Stomach (tissue), 9 donors: ENCODE measurements around the gene B4GALNT3. TPM values are rescaled to one million over a fixed set of nuclear protein-coding genes. Genes with fewer than 3 reads are reported as not detected.

Experiments used
- DNase-seq, 2 donors: peaks; one replicate each; pipeline versions ENCODE4 v3.0.0 to v3.0.0-alpha.2; 2013 to 2019
- H3K27ac ChIP-seq, 5 donors: fragments of 200-600 bp in 4 of 5; sonication (generic) in 4 of 5; one replicate each; pipeline ENCODE4 v1.5.1; 2013 to 2019; ENCODE audit warnings: mild to moderate bottlenecking in 1 of 5, moderate library complexity in 1 of 5
- H3K27me3 ChIP-seq, 3 donors: fragments of 200-600 bp; sonication (generic); one replicate each; pipeline ENCODE4 v1.5.1; 2017 to 2019; ENCODE audit warnings: mixed run types in 1 of 3
- H3K36me3 ChIP-seq, 4 donors: fragments of 200-600 bp; sonication (generic); 1 replicate in 3 of 4; 2 replicates in 1 of 4; pipeline ENCODE4 v1.5.1; 2016 to 2019
- H3K4me1 ChIP-seq, 4 donors: fragments of 200-600 bp; sonication (generic); one replicate each; pipeline ENCODE4 v1.5.1; 2016 to 2019
- H3K4me3 ChIP-seq, 4 donors: fragments of 200-600 bp; sonication (generic) in 3 of 4; one replicate each; pipeline ENCODE4 v1.5.1; 2016 to 2019; ENCODE audit warnings: mild to moderate bottlenecking in 1 of 4
- H3K9me3 ChIP-seq, 4 donors: fragments of 200-600 bp; sonication (generic); one replicate each; pipeline ENCODE4 v1.5.1; 2016 to 2019
- EP300 ChIP-seq: sonication (generic); formaldehyde crosslinking; IDR thresholded peaks from one replicate; pipeline ENCODE4 v1.6.1; 2017; ENCODE audit warnings: antibody characterized with exemption
- POLR2A ChIP-seq, 4 donors: fragments of 450-650 bp; IDR thresholded peaks; one replicate each; pipeline ENCODE4 v1.6.1; 2016; ENCODE audit warnings: antibody characterized with exemption in 4 of 4, control low read depth in 2 of 4, mild to moderate bottlenecking in 1 of 4, moderate library complexity in 1 of 4
- POLR2AphosphoS5 ChIP-seq, 3 donors: sonication (generic); formaldehyde crosslinking; IDR thresholded peaks; one replicate each; pipeline ENCODE4 v1.6.1; 2016; ENCODE audit warnings: antibody characterized with exemption in 3 of 3
- WGBS, 5 donors: extraction: QIAGEN DNeasy Blood & Tissue Kit in 3 of 5; methylation state at CpG; one replicate each; pipeline versions ENCODE4 v1.1.5 to v1.1.7; 2013 to 2018; 5-methylcytosine and 5-hydroxymethylcytosine counted together
- intact Hi-C: fragments of 100-400 bp; cut with DNase I; formaldehyde crosslinking; loops from one replicate; pipeline ENCODE4 v1.15.1; 2023; ENCODE audit warnings: low total_unique reads
- polyA plus RNA-seq, 3 donors: library from polyadenylated mRNA; stranded (reverse); fragments of 200-250 nt; gene quantifications; one replicate each; pipeline ENCODE4 v1.2.3, GENCODE V29; 2013
- total RNA-seq, 5 donors: library from RNA; depleted of rRNA; stranded (reverse); fragments of >200 nt; gene quantifications; one replicate each; pipeline versions ENCODE4 v1.1.0 to v1.2.3, GENCODE V29; 2014 to 2016
- TF ChIP-seq, protein P1 (sequence below), 7 experiments: fragments of 450-650 bp in 4 of 7; fragments of 200-600 bp in 3 of 7; sonication (generic) in 3 of 7; IDR thresholded peaks; one replicate each; pipeline ENCODE4 v1.5.1; 2016 to 2019; ENCODE audit warnings: antibody characterized with exemption in 7 of 7, control low read depth in 2 of 7, mild to moderate bottlenecking in 1 of 7
- donor health status: healthy with polysubstance abuse.
- donor health status: Bipolar disorder and iron deficiency.
- donor health status: healthy.

The B4GALNT3 gene
- total and polyA plus RNA-seq, 8 donors = 20.8 to 332 (median 71.0) TPM

DNA sequence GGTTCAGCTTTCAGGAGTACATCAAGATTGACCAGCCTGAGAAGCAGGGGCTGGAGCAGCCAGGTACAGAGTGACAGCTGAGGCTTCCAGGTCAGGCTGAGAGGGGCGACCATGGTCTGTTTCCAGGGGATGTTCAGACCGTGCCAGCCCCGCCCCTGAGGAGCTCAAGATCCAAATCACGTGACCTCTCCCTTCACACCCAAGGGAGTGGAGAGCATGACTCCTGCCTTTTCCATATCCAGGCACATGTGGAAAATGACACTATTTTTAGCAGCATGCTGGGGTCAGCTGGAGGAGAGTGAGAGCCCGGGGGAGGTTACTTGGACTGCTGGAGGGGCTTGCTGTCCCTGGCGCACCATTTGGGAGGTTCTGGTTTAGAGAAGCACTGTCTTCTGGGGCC, 92.7 kb downstream of the B4GALNT3 start:
- Histone ChIP-seq H3K27me3 (peaks cover 0 to 11% (median 6%) of the 10 kb centered on the region in 3 donors), H3K4me1 (peaks cover 0 to 9% (median 0%) of the 10 kb centered on the region in 4 donors), H3K36me3 (peaks cover 7 to 80% (median 69%) of the 10 kb centered on the region in 4 donors), H3K9me3 (no peaks in the 10 kb centered on the region), H3K4me3 (no peak overlapping the region), H3K27ac (no peak overlapping the region)
- 49 to 71% (median 65%) methylated on average over 6 of the region's 6 CpGs for WGBS, 5 donors
- intact Hi-C loops = no loop called here
- no peak for TF ChIP-seq POLR2AphosphoS5 (IDR thresholded peaks at IDR 0.05)
- TF ChIP-seq POLR2A (IDR thresholded peaks at IDR 0.05) = no peak
- TF ChIP-seq, protein P1, sequence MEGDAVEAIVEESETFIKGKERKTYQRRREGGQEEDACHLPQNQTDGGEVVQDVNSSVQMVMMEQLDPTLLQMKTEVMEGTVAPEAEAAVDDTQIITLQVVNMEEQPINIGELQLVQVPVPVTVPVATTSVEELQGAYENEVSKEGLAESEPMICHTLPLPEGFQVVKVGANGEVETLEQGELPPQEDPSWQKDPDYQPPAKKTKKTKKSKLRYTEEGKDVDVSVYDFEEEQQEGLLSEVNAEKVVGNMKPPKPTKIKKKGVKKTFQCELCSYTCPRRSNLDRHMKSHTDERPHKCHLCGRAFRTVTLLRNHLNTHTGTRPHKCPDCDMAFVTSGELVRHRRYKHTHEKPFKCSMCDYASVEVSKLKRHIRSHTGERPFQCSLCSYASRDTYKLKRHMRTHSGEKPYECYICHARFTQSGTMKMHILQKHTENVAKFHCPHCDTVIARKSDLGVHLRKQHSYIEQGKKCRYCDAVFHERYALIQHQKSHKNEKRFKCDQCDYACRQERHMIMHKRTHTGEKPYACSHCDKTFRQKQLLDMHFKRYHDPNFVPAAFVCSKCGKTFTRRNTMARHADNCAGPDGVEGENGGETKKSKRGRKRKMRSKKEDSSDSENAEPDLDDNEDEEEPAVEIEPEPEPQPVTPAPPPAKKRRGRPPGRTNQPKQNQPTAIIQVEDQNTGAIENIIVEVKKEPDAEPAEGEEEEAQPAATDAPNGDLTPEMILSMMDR (IDR thresholded peaks at IDR 0.05) = no peak
- no peak for TF ChIP-seq EP300
- DNase-seq = no peak

DNA sequence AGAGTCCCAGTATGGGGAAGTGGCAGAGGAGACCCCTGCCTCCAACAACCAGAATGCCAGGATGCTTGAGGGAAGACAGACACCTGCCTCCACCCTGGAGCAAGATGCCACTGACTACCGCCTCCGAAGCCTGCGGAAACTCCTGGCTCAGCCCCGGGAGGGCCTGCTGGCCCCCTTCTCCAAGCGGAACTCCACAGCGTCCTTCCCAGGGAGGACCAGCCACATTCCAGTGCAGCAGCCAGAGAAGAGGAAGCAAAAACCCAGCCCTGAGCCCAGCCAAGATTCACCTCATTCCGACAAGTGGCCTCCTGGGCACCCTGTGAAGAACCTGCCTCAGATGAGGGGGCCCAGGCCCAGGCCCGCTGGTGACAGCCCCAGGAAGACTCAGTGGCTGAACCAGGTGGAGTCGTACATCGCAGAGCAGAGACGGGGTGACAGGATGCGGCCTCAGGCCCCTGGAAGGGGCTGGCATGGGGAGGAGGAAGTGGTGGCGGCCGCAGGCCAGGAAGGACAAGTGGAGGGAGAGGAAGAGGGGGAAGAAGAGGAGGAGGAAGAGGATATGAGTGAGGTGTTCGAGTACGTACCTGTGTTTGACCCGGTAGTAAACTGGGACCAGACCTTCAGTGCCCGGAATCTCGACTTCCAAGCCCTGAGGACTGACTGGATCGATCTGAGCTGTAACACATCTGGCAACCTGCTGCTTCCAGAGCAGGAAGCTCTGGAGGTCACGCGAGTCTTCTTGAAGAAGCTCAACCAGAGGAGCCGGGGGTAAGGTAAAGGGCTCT, 93.7 kb downstream of the B4GALNT3 start:
- H3K4me3 ChIP-seq = no peak overlapping the region
- intact Hi-C loops = no loop called here
- H3K36me3 ChIP-seq = peaks cover 3 to 80% (median 66%) of the 10 kb centered on the region in 4 donors
- WGBS, 5 donors = 78 to 85% (median 82%) methylated on average over 22 to 23 of the region's 23 CpGs
- H3K9me3 ChIP-seq = no peaks in the 10 kb centered on the region
- H3K27me3 ChIP-seq = peaks cover 0 to 4% (median 0%) of the 10 kb centered on the region in 3 donors
- DNase-seq = no peak
- TF ChIP-seq, protein P1 (IDR thresholded peaks at IDR 0.05) = no peak
- TF ChIP-seq EP300 = no peak
- no peak for TF ChIP-seq POLR2A (IDR thresholded peaks at IDR 0.05)
- TF ChIP-seq POLR2AphosphoS5 (IDR thresholded peaks at IDR 0.05) = no peak
- H3K4me1 ChIP-seq = peaks cover 0 to 9% (median 0%) of the 10 kb centered on the region in 4 donors
- H3K27ac ChIP-seq = no peak overlapping the region

DNA sequence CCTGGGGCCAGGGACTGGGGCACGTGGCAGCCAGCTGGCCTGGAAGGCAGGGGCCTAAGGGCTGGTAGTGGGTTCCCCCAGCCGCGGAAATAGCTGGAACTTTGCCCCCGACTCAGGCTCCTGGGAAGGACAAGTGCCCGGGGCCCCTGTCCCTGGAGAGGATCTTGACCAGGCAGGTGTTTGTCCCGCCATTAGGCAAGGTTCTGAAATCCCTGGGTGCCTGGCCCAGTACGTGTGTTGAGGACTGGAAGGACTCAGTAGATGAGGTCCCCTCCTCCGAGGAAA, 94.2 kb downstream of the B4GALNT3 start:
- no peaks in the 10 kb centered on the region for H3K9me3 ChIP-seq
- TF ChIP-seq EP300 (no peak), POLR2A (IDR thresholded peaks at IDR 0.05) (no peak), POLR2AphosphoS5 (IDR thresholded peaks at IDR 0.05) (no peak)
- TF ChIP-seq, protein P1 (IDR thresholded peaks at IDR 0.05) = no peak
- no peak overlapping the region for H3K27ac ChIP-seq
- WGBS, 5 donors = 76 to 89% (median 85%) methylated on average over 4 to 8 of the region's 8 CpGs
- no peak for DNase-seq
- peaks cover 0 to 9% (median 0%) of the 10 kb centered on the region in 4 donors for H3K4me1 ChIP-seq
- intact Hi-C loops = no loop called here
- H3K27me3 ChIP-seq = peaks cover 0 to 4% (median 0%) of the 10 kb centered on the region in 3 donors
- no peak overlapping the region for H3K4me3 ChIP-seq
- peaks cover 4 to 80% (median 65%) of the 10 kb centered on the region in 4 donors for H3K36me3 ChIP-seq

DNA sequence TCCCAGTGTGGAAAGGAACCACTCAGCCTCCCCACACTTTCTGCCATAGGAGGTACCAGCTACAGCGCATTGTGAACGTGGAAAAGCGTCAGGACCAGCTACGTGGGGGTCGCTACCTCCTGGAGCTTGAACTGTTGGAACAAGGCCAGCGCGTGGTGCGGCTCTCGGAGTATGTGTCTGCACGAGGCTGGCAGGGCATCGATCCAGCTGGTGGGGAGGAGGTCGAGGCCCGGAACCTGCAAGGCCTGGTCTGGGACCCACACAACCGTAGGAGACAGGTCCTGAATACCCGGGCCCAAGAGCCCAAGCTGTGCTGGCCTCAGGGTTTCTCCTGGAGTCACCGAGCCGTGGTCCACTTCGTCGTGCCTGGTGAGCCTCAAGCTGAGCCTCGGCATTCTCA, 96.8 kb downstream of the B4GALNT3 start:
- H3K9me3 ChIP-seq = no peaks in the 10 kb centered on the region
- no peak overlapping the region for H3K4me3 ChIP-seq
- H3K27me3 ChIP-seq = peaks cover 0 to 4% (median 0%) of the 10 kb centered on the region in 3 donors
- peaks cover 9 to 80% (median 57%) of the 10 kb centered on the region in 4 donors for H3K36me3 ChIP-seq
- TF ChIP-seq, protein P1 (IDR thresholded peaks at IDR 0.05) = no peak
- TF ChIP-seq POLR2A (IDR thresholded peaks at IDR 0.05) = no peak
- TF ChIP-seq EP300 = no peak
- TF ChIP-seq POLR2AphosphoS5 (IDR thresholded peaks at IDR 0.05) = no peak
- no peak for DNase-seq
- H3K27ac ChIP-seq = no peak overlapping the region
- intact Hi-C loops = no loop called here
- WGBS, 5 donors = 84 to 93% (median 92%) methylated on average over 17 to 20 of the region's 20 CpGs
- peaks cover 0 to 9% (median 0%) of the 10 kb centered on the region in 4 donors for H3K4me1 ChIP-seq
